CD8-positive, alpha-beta memory T cell (primary cell): ENCODE measurements around the gene POU2F1. TPM values are rescaled to one million over a fixed set of nuclear protein-coding genes. Genes with fewer than 3 reads are reported as not detected.
A peak's percentile ranks its signal among the peaks of the same experiment; 100 is the strongest.

Experiments
- CTCF ChIA-PET: fragments of 350-600 bp; sonication (Branson Sonifier 250); formaldehyde crosslinking; loops from one replicate; lab custom pipeline; 2021; ENCODE audit warnings: antibody characterized with exemption; lab: Charles Lee
- POLR2A ChIA-PET: fragments of 350-600 bp; sonication (Branson Sonifier 250); formaldehyde crosslinking; loops from one replicate; lab custom pipeline; 2021; ENCODE audit warnings: antibody characterized with exemption; lab: Charles Lee
- DNase-seq, 5 donors: peaks; one replicate each; pipeline versions ENCODE4 v3.0.0 to v3.0.0-alpha.2; 2020 to 2022; ENCODE audit warnings: mixed read lengths in 1 of 5
- H3K27ac ChIP-seq: one replicate; pipeline ENCODE4 v1.7.0; 2013; ENCODE audit warnings: low read depth, mild to moderate bottlenecking, low read length, moderate library complexity
- H3K27me3 ChIP-seq: 2 replicates; pipeline ENCODE4 v1.7.0; 2013; ENCODE audit warnings: low read length, mild to moderate bottlenecking; ENCODE audit not compliant: insufficient read depth, poor library complexity, severe bottlenecking
- H3K36me3 ChIP-seq: 2 replicates; pipeline ENCODE4 v1.7.0; 2013; ENCODE audit warnings: mild to moderate bottlenecking, low read length, moderate library complexity; ENCODE audit not compliant: insufficient read depth
- H3K4me1 ChIP-seq: 2 replicates; pipeline ENCODE4 v1.7.0; 2013; ENCODE audit warnings: mild to moderate bottlenecking, low read length, moderate library complexity; ENCODE audit not compliant: insufficient read depth
- H3K4me3 ChIP-seq: 2 replicates; pipeline ENCODE4 v1.7.0; 2013; ENCODE audit warnings: mild to moderate bottlenecking, low read length
- H3K9me3 ChIP-seq: 2 replicates; pipeline ENCODE4 v1.7.0; 2013; ENCODE audit warnings: mild to moderate bottlenecking, low read length
- H3K27ac Mint-ChIP-seq, 8 donors: one replicate each; pipeline ENCODE4 v1.8.0; 2020 to 2021; ENCODE audit warnings: mixed read lengths in 8 of 8, mild to moderate bottlenecking in 6 of 8, inconsistent platforms in 3 of 8, moderate library complexity in 3 of 8
- H3K27me3 Mint-ChIP-seq, 2 donors: one replicate each; pipeline ENCODE4 v1.8.0; 2020 to 2021; ENCODE audit warnings: mixed read lengths in 2 of 2, mild to moderate bottlenecking in 1 of 2, moderate library complexity in 1 of 2
- H3K36me3 Mint-ChIP-seq, 3 donors: one replicate each; pipeline ENCODE4 v1.8.0; 2020 to 2021; ENCODE audit warnings: mixed read lengths in 3 of 3, inconsistent platforms in 1 of 3, mild to moderate bottlenecking in 1 of 3
- H3K4me1 Mint-ChIP-seq, 3 donors: one replicate each; pipeline ENCODE4 v1.8.0; 2020 to 2021; ENCODE audit warnings: mixed read lengths in 3 of 3, inconsistent platforms in 1 of 3, mild to moderate bottlenecking in 1 of 3
- H3K4me3 Mint-ChIP-seq, 7 donors: one replicate each; pipeline ENCODE4 v1.8.0; 2020 to 2021; ENCODE audit warnings: mixed read lengths in 7 of 7, mild to moderate bottlenecking in 6 of 7, moderate library complexity in 4 of 7, inconsistent platforms in 2 of 7
- H3K9me3 Mint-ChIP-seq, 5 donors: one replicate each; pipeline ENCODE4 v1.8.0; 2020 to 2022; ENCODE audit warnings: mixed read lengths in 5 of 5, mild to moderate bottlenecking in 3 of 5, moderate library complexity in 2 of 5, inconsistent platforms in 1 of 5
- polyA plus RNA-seq: library from polyadenylated mRNA; unstranded; fragments of 300-500 nt; fragmentation: Illumina TruSeq; gene quantifications from one replicate; pipeline ENCODE4 v1.2.3, GENCODE V29; 2021
- total RNA-seq, 2 experiments: library from RNA; stranded (reverse); gene quantifications; one replicate each; pipeline ENCODE4 v1.2.3, GENCODE V29; 2021

Gene POU2F1
- total and polyA plus RNA-seq, 3 experiments from 2014 or later = 11.8 to 13.5 (median 12.3) TPM

DNA sequence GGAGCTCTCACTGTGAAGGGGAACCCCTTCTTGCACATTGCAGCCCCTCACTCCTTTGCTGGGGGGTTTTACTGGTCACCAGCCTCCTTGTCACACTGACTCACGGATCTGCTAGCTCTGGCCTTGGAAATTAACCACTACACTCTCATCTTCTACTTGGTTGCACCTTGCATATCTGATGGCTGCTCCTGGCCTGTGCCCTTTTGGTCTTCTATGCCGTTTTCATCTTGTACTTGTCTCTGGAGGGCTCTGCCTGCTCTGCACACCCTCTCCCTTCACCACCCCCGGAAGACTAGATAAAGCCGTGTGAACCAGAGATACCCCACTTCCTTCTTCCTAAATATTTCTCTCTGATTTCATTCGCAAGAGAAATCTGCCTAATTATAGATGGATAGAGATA lies 253.1 kb downstream of the POU2F1 start:
- Mint-ChIP-seq H3K9me3 (no peaks in the 10 kb centered on the region), H3K36me3 (peaks cover 7 to 52% (median 12%) of the 10 kb centered on the region in 3 donors), H3K4me1 (peaks cover 76 to 96% (median 87%) of the 10 kb centered on the region in 3 donors), H3K27me3 (no peaks in the 10 kb centered on the region), H3K27ac (peak overlapping the region; percentile 68 to 98 (median 86)), H3K4me3 (peak overlapping the region; percentile 44 to 82 (median 77))
- DNase-seq = peak in 2 of 5 donors; percentile 29 to 53
- ChIA-PET CTCF (interaction anchor here (0.5 to 2.1 kb wide), 5 partner anchors 26 to 44 kb away, joined by 3 to 6 read pairs (median 3); partner anchors contain the start of gene CD247), POLR2A (interaction anchor here (1.1 kb wide), 1 partner anchor 26 kb away, joined by 8 read pairs; no protein-coding TSS in a partner anchor)
- Histone ChIP-seq H3K4me1 (peaks cover 95% of the 10 kb centered on the region), H3K4me3 (peak overlapping the region; percentile 5), H3K27me3 (no peaks in the 10 kb centered on the region), H3K9me3 (no peaks in the 10 kb centered on the region), H3K27ac (no peak overlapping the region), H3K36me3 (no peaks in the 10 kb centered on the region)

DNA sequence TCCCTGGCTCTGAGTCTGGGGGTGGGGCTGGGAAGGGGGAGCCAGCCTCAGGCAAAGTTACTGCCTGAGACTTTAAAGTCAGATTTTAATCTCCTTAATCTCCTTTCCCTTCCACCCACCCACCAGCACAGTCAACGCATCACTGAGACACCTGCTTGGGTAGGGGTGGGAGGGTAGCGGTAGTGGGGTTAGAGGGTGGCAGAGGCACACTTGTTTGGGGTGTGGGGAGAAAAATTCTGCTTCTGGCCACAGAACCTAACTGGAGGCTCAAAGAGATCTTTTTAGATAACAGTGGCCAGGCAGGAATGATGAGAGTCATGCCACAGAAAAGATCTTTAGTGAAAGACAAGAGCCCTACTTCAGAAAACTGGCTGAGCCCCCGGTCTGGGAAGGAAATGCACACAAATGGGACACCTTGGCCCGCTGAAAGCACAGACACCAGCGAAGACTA lies 253.5 kb downstream of the POU2F1 start:
- Histone ChIP-seq H3K4me3 (peak overlapping the region; percentile 5), H3K4me1 (peaks cover 95% of the 10 kb centered on the region), H3K36me3 (no peaks in the 10 kb centered on the region), H3K27me3 (no peaks in the 10 kb centered on the region), H3K27ac (no peak overlapping the region), H3K9me3 (no peaks in the 10 kb centered on the region)
- H3K36me3 Mint-ChIP-seq = peaks cover 7 to 52% (median 12%) of the 10 kb centered on the region in 3 donors
- CTCF ChIA-PET = interaction anchor here (1.2 to 2.1 kb wide), 2 partner anchors 34 to 42 kb away, joined by 3 to 4 read pairs; no protein-coding TSS in a partner anchor
- H3K4me1 Mint-ChIP-seq = peaks cover 75 to 96% (median 87%) of the 10 kb centered on the region in 3 donors
- H3K27me3 Mint-ChIP-seq = no peaks in the 10 kb centered on the region
- peak in 3 of 5 donors; percentile 37 to 62 (median 42) for DNase-seq
- POLR2A ChIA-PET = interaction anchor here (0.6 to 0.9 kb wide), 2 partner anchors 9 to 26 kb away, joined by 3 to 7 read pairs; no protein-coding TSS in a partner anchor
- H3K9me3 Mint-ChIP-seq = no peaks in the 10 kb centered on the region
- peak overlapping the region; percentile 44 to 82 (median 77) for H3K4me3 Mint-ChIP-seq
- peak overlapping the region; percentile 68 to 98 (median 86) for H3K27ac Mint-ChIP-seq

DNA sequence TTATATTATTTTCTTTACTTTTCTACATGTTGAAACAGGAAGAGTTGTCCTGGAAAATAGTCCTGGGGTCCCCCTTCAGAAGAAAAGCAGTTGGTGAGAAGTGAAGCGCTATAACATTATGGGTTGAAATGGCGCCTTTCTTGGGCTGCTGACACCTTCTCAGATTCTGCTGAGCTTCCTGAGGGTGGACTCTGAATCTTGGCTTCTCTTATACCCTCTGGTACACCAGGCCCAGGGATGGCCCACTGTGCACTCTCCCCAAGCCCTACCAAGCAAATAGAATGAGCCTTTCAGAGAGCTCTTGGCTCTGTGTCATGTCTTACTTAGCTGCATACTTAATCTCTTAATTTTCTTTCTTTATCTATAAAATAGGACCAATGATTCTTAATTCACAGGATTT lies 255.4 kb downstream of the POU2F1 start:
- CTCF ChIA-PET = interaction anchor here (0.9 to 2.3 kb wide), 4 partner anchors 26 to 75 kb away, joined by 3 to 13 read pairs (median 4); no protein-coding TSS in a partner anchor
- Mint-ChIP-seq H3K27ac (peak overlapping the region in 7 of 8 donors; percentile 18 to 81 (median 63)), H3K4me3 (peak overlapping the region in 3 of 7 donors; percentile 23 to 51 (median 34))

More for the DNA sequence above, 255.4 kb downstream of the POU2F1 start:
- Mint-ChIP-seq H3K9me3 (no peaks in the 10 kb centered on the region), H3K36me3 (peaks cover 7 to 61% (median 19%) of the 10 kb centered on the region in 3 donors), H3K4me1 (peaks cover 83 to 98% (median 94%) of the 10 kb centered on the region in 3 donors), H3K27me3 (no peaks in the 10 kb centered on the region)
- DNase-seq = no peak
- no peaks in the 10 kb centered on the region for H3K36me3 ChIP-seq
- H3K27me3 ChIP-seq = no peaks in the 10 kb centered on the region
- H3K9me3 ChIP-seq = no peaks in the 10 kb centered on the region
- POLR2A ChIA-PET = no interaction called here
- H3K27ac ChIP-seq = no peak overlapping the region
- H3K4me1 ChIP-seq = peaks cover 99% of the 10 kb centered on the region
- H3K4me3 ChIP-seq = no peak overlapping the region

Other genes starting within 250 kb of the POU2F1 start
- gene ILDR2, start 245.3 kb upstream of the POU2F1 start, total RNA-seq = 1 to 10 TPM; 3.9 to 4.4 TPM
- not detected for gene ILDR2, start 245.3 kb upstream of the POU2F1 start, polyA plus RNA-seq
- not detected for gene MAEL, start 231.6 kb upstream of the POU2F1 start, total RNA-seq
- not detected for gene MAEL, start 231.6 kb upstream of the POU2F1 start, polyA plus RNA-seq
- gene GPA33, start 130.5 kb upstream of the POU2F1 start, total RNA-seq = under 1 TPM; 0.66 to 0.97 TPM
- gene GPA33, start 130.5 kb upstream of the POU2F1 start, polyA plus RNA-seq = 19.7 TPM
- not detected for gene STYXL2, start 126.8 kb upstream of the POU2F1 start, total RNA-seq
- not detected for gene STYXL2, start 126.8 kb upstream of the POU2F1 start, polyA plus RNA-seq